Measurements from ENCODE around the gene CFAP20DC.

DNA sequence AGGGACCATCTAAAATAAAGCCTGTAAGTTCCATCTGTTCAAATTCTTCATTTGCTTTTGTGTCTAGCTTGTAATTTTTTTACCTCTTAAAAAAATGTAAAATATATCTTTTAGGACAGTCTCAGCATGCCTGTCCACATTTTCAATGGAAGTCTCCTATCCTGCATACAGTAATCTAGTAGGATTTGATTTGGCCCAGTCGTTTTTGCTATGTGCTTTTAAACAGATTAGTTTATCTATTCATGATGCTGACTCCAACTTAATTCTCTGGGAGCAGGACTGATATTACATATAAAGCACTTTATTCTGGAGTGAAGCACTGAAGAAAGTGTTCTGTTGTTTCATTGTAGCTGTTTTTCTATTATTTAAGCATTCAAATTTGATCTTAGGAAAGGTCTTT, 38.9 kb upstream of the CFAP20DC start:
- TF ChIP-seq, protein P1, sequence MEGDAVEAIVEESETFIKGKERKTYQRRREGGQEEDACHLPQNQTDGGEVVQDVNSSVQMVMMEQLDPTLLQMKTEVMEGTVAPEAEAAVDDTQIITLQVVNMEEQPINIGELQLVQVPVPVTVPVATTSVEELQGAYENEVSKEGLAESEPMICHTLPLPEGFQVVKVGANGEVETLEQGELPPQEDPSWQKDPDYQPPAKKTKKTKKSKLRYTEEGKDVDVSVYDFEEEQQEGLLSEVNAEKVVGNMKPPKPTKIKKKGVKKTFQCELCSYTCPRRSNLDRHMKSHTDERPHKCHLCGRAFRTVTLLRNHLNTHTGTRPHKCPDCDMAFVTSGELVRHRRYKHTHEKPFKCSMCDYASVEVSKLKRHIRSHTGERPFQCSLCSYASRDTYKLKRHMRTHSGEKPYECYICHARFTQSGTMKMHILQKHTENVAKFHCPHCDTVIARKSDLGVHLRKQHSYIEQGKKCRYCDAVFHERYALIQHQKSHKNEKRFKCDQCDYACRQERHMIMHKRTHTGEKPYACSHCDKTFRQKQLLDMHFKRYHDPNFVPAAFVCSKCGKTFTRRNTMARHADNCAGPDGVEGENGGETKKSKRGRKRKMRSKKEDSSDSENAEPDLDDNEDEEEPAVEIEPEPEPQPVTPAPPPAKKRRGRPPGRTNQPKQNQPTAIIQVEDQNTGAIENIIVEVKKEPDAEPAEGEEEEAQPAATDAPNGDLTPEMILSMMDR (IDR thresholded peaks at IDR 0.05) = no peak
- no peak for TF ChIP-seq POLR2AphosphoS5 (IDR thresholded peaks at IDR 0.05)

All from esophagus muscularis mucosa (tissue), 3 donors.